Measurements from ENCODE around the gene KCNJ6. TPM values are rescaled to one million over a fixed set of nuclear protein-coding genes. Genes with fewer than 3 reads are reported as not detected.
"Not testable (repeated sequence)": the region's sequence is repeated elsewhere in the genome, so short reads cannot be mapped to it uniquely, and the experiment has no call there.

The KCNJ6 gene
- total and polyA plus RNA-seq, 7 experiments from 2014 or later, result 0.01 TPM; not detected in 6

DNA sequence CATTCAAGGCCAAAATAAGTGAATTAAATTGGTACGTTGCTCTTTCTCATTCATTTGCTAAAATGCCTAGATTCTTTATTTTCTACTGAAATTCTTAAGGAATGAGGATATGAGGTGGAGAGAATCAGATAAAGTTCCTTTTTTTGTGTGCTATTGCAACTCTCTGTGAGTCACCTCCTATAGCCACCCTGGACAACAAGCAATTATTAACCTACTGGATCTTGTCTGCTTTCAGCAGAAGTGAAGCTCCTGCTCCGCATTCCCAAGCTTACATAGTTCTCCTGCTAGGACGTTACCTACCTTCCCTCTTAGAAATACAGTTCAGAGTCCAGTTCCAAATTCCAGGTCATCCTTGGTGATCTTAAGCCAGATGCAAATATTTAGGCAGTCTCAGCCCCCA lies 4.8 kb upstream of the KCNJ6 start:
- peaks cover 0 to 6% (median 0%) of the 10 kb centered on the region in 5 donors for H3K36me3 Mint-ChIP-seq
- Histone ChIP-seq H3K36me3 (ENCODE audit: control insufficient read depth in 2 of 3, insufficient read depth in 3 of 3, low read length in 3 of 3) (no peaks in the 10 kb centered on the region), H3K4me1 (ENCODE audit: control insufficient read depth in 2 of 2, insufficient read depth in 2 of 2, low read length in 2 of 2) (no peaks in the 10 kb centered on the region), H3K9me3 (ENCODE audit: control insufficient read depth in 2 of 3, low read length in 3 of 3) (no peaks in the 10 kb centered on the region), H3K4me3 (ENCODE audit: low read length) (no peak overlapping the region), H3K27ac (ENCODE audit: low read depth, low read length) (no peak overlapping the region), H3K27me3 (ENCODE audit: control insufficient read depth in 2 of 2, insufficient read depth in 2 of 2, low read length in 2 of 2) (no peaks in the 10 kb centered on the region)
- ChIA-PET POLR2A (no interaction called here), CTCF (no interaction called here)
- peaks cover 29 to 58% (median 45%) of the 10 kb centered on the region in 5 donors for H3K27me3 Mint-ChIP-seq
- H3K9me3 Mint-ChIP-seq, result peaks cover 0 to 6% (median 0%) of the 10 kb centered on the region in 11 donors
- ATAC-seq (no peak), DNase-seq (no peak)
- no peak overlapping the region for H3K27ac Mint-ChIP-seq
- no peak overlapping the region for H3K4me3 Mint-ChIP-seq
- intact Hi-C loops (cut with micrococcal nuclease), result no loop called here
- H3K4me1 Mint-ChIP-seq, result peaks cover 0 to 5% (median 0%) of the 10 kb centered on the region in 7 donors

GRCh38 chr21:37920302-37920701 lies 4.0 kb upstream of the KCNJ6 start:
- H3K9me3 Mint-ChIP-seq; H3K27ac ChIP-seq (ENCODE audit: low read depth, low read length); H3K4me3 ChIP-seq (ENCODE audit: low read length); ATAC-seq; DNase-seq; intact Hi-C loops (cut with micrococcal nuclease); POLR2A ChIA-PET; H3K27me3 ChIP-seq (ENCODE audit: control insufficient read depth in 2 of 2, insufficient read depth in 2 of 2, low read length in 2 of 2); H3K4me1 ChIP-seq (ENCODE audit: control insufficient read depth in 2 of 2, insufficient read depth in 2 of 2, low read length in 2 of 2); H3K36me3 ChIP-seq (ENCODE audit: control insufficient read depth in 2 of 3, insufficient read depth in 3 of 3, low read length in 3 of 3); CTCF ChIA-PET; H3K9me3 ChIP-seq (ENCODE audit: control insufficient read depth in 2 of 3, low read length in 3 of 3); H3K27ac Mint-ChIP-seq; H3K4me3 Mint-ChIP-seq: not testable (repeated sequence)
- Mint-ChIP-seq H3K36me3 (peaks cover 0 to 11% (median 0%) of the 10 kb centered on the region in 5 donors), H3K4me1 (peaks cover 2 to 11% (median 7%) of the 10 kb centered on the region in 7 donors), H3K27me3 (peaks cover 37 to 64% (median 52%) of the 10 kb centered on the region in 5 donors)

DNA sequence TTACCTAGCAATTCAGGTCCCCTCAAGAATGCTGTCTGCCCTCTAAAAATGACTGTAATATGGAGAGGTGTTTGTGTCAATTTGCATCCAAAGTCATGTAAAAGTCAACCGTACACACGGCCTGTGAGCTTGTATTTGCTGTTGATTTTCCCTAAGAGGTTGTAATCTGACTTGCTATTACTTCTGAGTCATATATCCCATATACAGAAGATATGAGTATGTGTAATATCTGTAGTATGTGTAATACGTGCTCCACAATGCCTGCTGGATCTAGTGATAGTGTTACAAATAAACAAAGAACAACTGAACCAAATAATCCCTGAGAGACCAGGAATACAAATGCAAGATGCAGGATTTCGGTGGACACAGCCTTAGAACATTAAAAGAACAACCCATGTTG lies 1.4 kb upstream of the KCNJ6 start:
- Mint-ChIP-seq H3K36me3 (peaks cover 0 to 12% (median 0%) of the 10 kb centered on the region in 5 donors), H3K27me3 (peaks cover 53 to 78% (median 65%) of the 10 kb centered on the region in 5 donors), H3K27ac (no peak overlapping the region), H3K4me3 (no peak overlapping the region), H3K4me1 (peaks cover 2 to 15% (median 9%) of the 10 kb centered on the region in 7 donors), H3K9me3 (peaks cover 0 to 10% (median 0%) of the 10 kb centered on the region in 11 donors)
- ATAC-seq (no peak), DNase-seq (no peak)
- intact Hi-C loops (cut with micrococcal nuclease), result no loop called here
- Histone ChIP-seq H3K9me3 (ENCODE audit: control insufficient read depth in 2 of 3, low read length in 3 of 3) (no peaks in the 10 kb centered on the region), H3K4me3 (ENCODE audit: low read length) (no peak overlapping the region), H3K27ac (ENCODE audit: low read depth, low read length) (no peak overlapping the region), H3K36me3 (ENCODE audit: control insufficient read depth in 2 of 3, insufficient read depth in 3 of 3, low read length in 3 of 3) (no peaks in the 10 kb centered on the region), H3K4me1 (ENCODE audit: control insufficient read depth in 2 of 2, insufficient read depth in 2 of 2, low read length in 2 of 2) (no peaks in the 10 kb centered on the region), H3K27me3 (ENCODE audit: control insufficient read depth in 2 of 2, insufficient read depth in 2 of 2, low read length in 2 of 2) (no peaks in the 10 kb centered on the region)
- ChIA-PET CTCF (no interaction called here), POLR2A (no interaction called here)

DNA sequence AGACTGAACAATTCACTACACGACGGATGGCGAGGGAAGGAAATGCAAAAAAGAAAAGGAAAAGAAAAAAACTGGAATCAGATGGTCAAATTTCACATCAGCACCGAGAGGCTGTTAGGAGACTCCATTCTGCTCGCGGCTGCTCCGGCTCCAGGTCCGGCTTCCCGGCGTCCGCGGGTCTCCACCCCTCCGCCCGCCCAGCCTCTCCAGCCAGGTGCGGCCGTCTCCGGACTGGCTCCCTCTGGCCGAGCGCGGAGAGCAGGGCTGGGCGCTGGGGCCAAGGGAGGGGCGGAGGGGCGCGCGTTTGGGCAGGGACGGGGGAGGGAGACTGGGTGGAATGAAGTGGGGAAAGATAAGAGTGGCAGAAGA lies 332 bp downstream of the KCNJ6 start:
- no peak overlapping the region for H3K27ac Mint-ChIP-seq
- peaks cover 2 to 15% (median 9%) of the 10 kb centered on the region in 7 donors for H3K4me1 Mint-ChIP-seq

GRCh38 chr21:37915497-37915911 lies 753 bp downstream of the KCNJ6 start:
- POLR2A ChIA-PET, result no interaction called here
- peaks cover 0 to 10% (median 0%) of the 10 kb centered on the region in 5 donors for H3K36me3 Mint-ChIP-seq
- peaks cover 61 to 78% (median 76%) of the 10 kb centered on the region in 5 donors for H3K27me3 Mint-ChIP-seq
- no peaks in the 10 kb centered on the region for H3K27me3 ChIP-seq (ENCODE audit: control insufficient read depth in 2 of 2, insufficient read depth in 2 of 2, low read length in 2 of 2)
- no peaks in the 10 kb centered on the region for H3K4me1 ChIP-seq (ENCODE audit: control insufficient read depth in 2 of 2, insufficient read depth in 2 of 2, low read length in 2 of 2)
- peaks cover 2 to 15% (median 9%) of the 10 kb centered on the region in 7 donors for H3K4me1 Mint-ChIP-seq
- no peak overlapping the region for H3K4me3 ChIP-seq (ENCODE audit: low read length)
- peak overlapping the region in 6 of 10 donors; percentile 14 to 73 (median 34) for H3K4me3 Mint-ChIP-seq
- DNase-seq (no peak), ATAC-seq (no peak)
- H3K27ac Mint-ChIP-seq, result no peak overlapping the region
- CTCF ChIA-PET, result interaction anchor here (0.7 kb wide), 1 partner anchor 17 kb away, joined by 3 read pairs; no protein-coding TSS in a partner anchor
- intact Hi-C loops (cut with micrococcal nuclease), result no loop called here
- H3K9me3 ChIP-seq (ENCODE audit: control insufficient read depth in 2 of 3, low read length in 3 of 3), result no peaks in the 10 kb centered on the region
- H3K9me3 Mint-ChIP-seq, result peaks cover 0 to 10% (median 0%) of the 10 kb centered on the region in 11 donors
- no peaks in the 10 kb centered on the region for H3K36me3 ChIP-seq (ENCODE audit: control insufficient read depth in 2 of 3, insufficient read depth in 3 of 3, low read length in 3 of 3)
- no peak overlapping the region for H3K27ac ChIP-seq (ENCODE audit: low read depth, low read length)

More for the DNA sequence above, 332 bp downstream of the KCNJ6 start:
- H3K4me3 ChIP-seq (ENCODE audit: low read length), result no peak overlapping the region
- no peaks in the 10 kb centered on the region for H3K36me3 ChIP-seq (ENCODE audit: control insufficient read depth in 2 of 3, insufficient read depth in 3 of 3, low read length in 3 of 3)
- DNase-seq (no peak), ATAC-seq (no peak)
- Mint-ChIP-seq H3K36me3 (peaks cover 0 to 12% (median 0%) of the 10 kb centered on the region in 5 donors), H3K4me3 (peak overlapping the region in 6 of 10 donors; percentile 14 to 73 (median 34)), H3K27me3 (peaks cover 61 to 81% (median 77%) of the 10 kb centered on the region in 5 donors), H3K9me3 (peaks cover 0 to 10% (median 0%) of the 10 kb centered on the region in 11 donors)
- ChIA-PET CTCF (interaction anchor here (0.7 kb wide), 1 partner anchor 16 kb away, joined by 3 read pairs; no protein-coding TSS in a partner anchor), POLR2A (no interaction called here)
- no peaks in the 10 kb centered on the region for H3K9me3 ChIP-seq (ENCODE audit: control insufficient read depth in 2 of 3, low read length in 3 of 3)
- no peak overlapping the region for H3K27ac ChIP-seq (ENCODE audit: low read depth, low read length)
- H3K27me3 ChIP-seq (ENCODE audit: control insufficient read depth in 2 of 2, insufficient read depth in 2 of 2, low read length in 2 of 2), result no peaks in the 10 kb centered on the region
- no peaks in the 10 kb centered on the region for H3K4me1 ChIP-seq (ENCODE audit: control insufficient read depth in 2 of 2, insufficient read depth in 2 of 2, low read length in 2 of 2)
- intact Hi-C loops (cut with micrococcal nuclease), result no loop called here

DNA sequence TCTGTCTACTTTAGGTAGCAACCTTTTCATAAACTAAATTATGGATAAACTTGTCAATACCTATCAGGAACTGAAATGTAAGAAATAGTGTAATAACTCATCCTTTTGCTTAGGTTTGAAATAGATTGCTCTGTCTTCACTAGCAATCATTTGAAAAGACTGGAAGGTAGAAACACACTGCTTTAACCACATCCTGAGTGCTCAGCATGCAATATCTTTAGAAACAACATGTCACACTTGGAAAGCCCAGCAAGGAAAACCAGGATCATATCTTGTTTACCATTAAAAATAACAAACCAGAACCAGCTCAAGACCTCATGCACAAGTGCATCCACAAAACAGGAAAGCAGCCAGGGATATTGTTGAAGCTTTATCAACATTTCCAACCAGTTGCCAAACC lies 3.6 kb downstream of the KCNJ6 start:
- CTCF ChIA-PET, result no interaction called here
- Mint-ChIP-seq H3K27me3 (peaks cover 48 to 82% (median 68%) of the 10 kb centered on the region in 5 donors), H3K4me3 (no peak overlapping the region), H3K36me3 (peaks cover 0 to 8% (median 0%) of the 10 kb centered on the region in 5 donors), H3K9me3 (peaks cover 0 to 7% (median 0%) of the 10 kb centered on the region in 11 donors), H3K27ac (no peak overlapping the region), H3K4me1 (peaks cover 2 to 15% (median 9%) of the 10 kb centered on the region in 7 donors)
- intact Hi-C loops (cut with micrococcal nuclease), result no loop called here
- no peak overlapping the region for H3K4me3 ChIP-seq (ENCODE audit: low read length)
- DNase-seq, result no peak
- no peaks in the 10 kb centered on the region for H3K27me3 ChIP-seq (ENCODE audit: control insufficient read depth in 2 of 2, insufficient read depth in 2 of 2, low read length in 2 of 2)
- POLR2A ChIA-PET, result no interaction called here
- no peaks in the 10 kb centered on the region for H3K4me1 ChIP-seq (ENCODE audit: control insufficient read depth in 2 of 2, insufficient read depth in 2 of 2, low read length in 2 of 2)
- ATAC-seq, result no peak
- H3K36me3 ChIP-seq (ENCODE audit: control insufficient read depth in 2 of 3, insufficient read depth in 3 of 3, low read length in 3 of 3), result no peaks in the 10 kb centered on the region
- H3K27ac ChIP-seq (ENCODE audit: low read depth, low read length), result no peak overlapping the region
- H3K9me3 ChIP-seq (ENCODE audit: control insufficient read depth in 2 of 3, low read length in 3 of 3), result no peaks in the 10 kb centered on the region

DNA sequence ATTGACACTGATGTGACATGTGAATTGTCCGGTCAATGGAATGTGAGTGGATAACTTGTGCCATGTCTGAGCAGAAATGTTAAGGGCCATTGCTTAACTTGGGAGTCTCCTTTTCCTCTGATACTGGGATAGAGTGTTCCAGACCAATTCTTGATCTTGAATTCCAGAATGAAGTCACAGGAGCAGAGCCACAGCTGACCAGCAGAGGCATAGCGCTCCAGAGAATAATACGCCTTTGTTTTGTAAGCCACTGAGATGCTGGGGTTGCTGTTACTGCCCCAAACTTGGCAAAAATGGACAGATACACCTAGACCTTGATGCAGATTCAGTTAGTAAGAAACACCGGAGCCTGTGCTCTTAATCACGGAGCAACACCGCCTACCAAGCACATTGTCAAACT lies 6.3 kb downstream of the KCNJ6 start:
- Mint-ChIP-seq H3K4me3 (no peak overlapping the region), H3K9me3 (peaks cover 0 to 6% (median 0%) of the 10 kb centered on the region in 11 donors), H3K4me1 (peaks cover 0 to 1% (median 0%) of the 10 kb centered on the region in 7 donors), H3K27ac (no peak overlapping the region), H3K27me3 (peaks cover 31 to 80% (median 58%) of the 10 kb centered on the region in 5 donors), H3K36me3 (no peaks in the 10 kb centered on the region)
- Histone ChIP-seq H3K9me3 (ENCODE audit: control insufficient read depth in 2 of 3, low read length in 3 of 3) (no peaks in the 10 kb centered on the region), H3K36me3 (ENCODE audit: control insufficient read depth in 2 of 3, insufficient read depth in 3 of 3, low read length in 3 of 3) (no peaks in the 10 kb centered on the region), H3K27ac (ENCODE audit: low read depth, low read length) (no peak overlapping the region), H3K4me1 (ENCODE audit: control insufficient read depth in 2 of 2, insufficient read depth in 2 of 2, low read length in 2 of 2) (no peaks in the 10 kb centered on the region), H3K4me3 (ENCODE audit: low read length) (no peak overlapping the region), H3K27me3 (ENCODE audit: control insufficient read depth in 2 of 2, insufficient read depth in 2 of 2, low read length in 2 of 2) (no peaks in the 10 kb centered on the region)
- ATAC-seq (no peak), DNase-seq (no peak)
- intact Hi-C loops (cut with micrococcal nuclease), result no loop called here
- CTCF ChIA-PET, result no interaction called here
- POLR2A ChIA-PET, result no interaction called here
